Loucy (cell line): ENCODE data around the gene ALS2CL.

ENCODE experiments used
- H2AFZ ChIP-seq: fragments of 200-600 bp; sonication (generic); 2 replicates; pipeline ENCODE4 v1.6.0; 2016; ENCODE audit warnings: antibody characterized with exemption, mild to moderate bottlenecking, low read length, moderate library complexity
- H3F3A ChIP-seq: fragments of 200-600 bp; 2 replicates; pipeline ENCODE4 v1.6.0; 2016; ENCODE audit warnings: antibody characterized with exemption, low read depth, mild to moderate bottlenecking
- H3K27me3 ChIP-seq: fragments of 200-600 bp; sonication (generic); 2 replicates; pipeline ENCODE4 v1.6.1; 2014; ENCODE audit warnings: low read length, mild to moderate bottlenecking; ENCODE audit not compliant: insufficient read depth, poor library complexity, severe bottlenecking
- H3K36me3 ChIP-seq: fragments of 200-600 bp; sonication (generic); 2 replicates; pipeline ENCODE4 v1.6.1; 2016; ENCODE audit warnings: low read length; ENCODE audit not compliant: insufficient read depth
- H3K4me1 ChIP-seq: fragments of 200-600 bp; sonication (generic); 2 replicates; pipeline ENCODE4 v1.5.1; 2014; ENCODE audit warnings: low read length, mild to moderate bottlenecking; ENCODE audit not compliant: insufficient read depth, poor library complexity, severe bottlenecking
- H3K4me2 ChIP-seq: fragments of 200-600 bp; sonication (generic); 2 replicates; pipeline ENCODE4 v1.6.0; 2014; ENCODE audit warnings: antibody characterized with exemption, low read length, low read depth, mild to moderate bottlenecking; ENCODE audit not compliant: poor library complexity, severe bottlenecking
- H3K4me3 ChIP-seq: fragments of 200-600 bp; sonication (generic); 2 replicates; pipeline ENCODE4 v1.5.1; 2014; ENCODE audit warnings: low read length, mild to moderate bottlenecking, mixed read lengths; ENCODE audit not compliant: poor library complexity, severe bottlenecking
- H3K79me2 ChIP-seq: fragments of 200-600 bp; sonication (generic); 2 replicates; pipeline ENCODE4 v1.6.1; 2014; ENCODE audit warnings: low read length; ENCODE audit not compliant: insufficient read depth
- H3K9ac ChIP-seq: fragments of 200-600 bp; sonication (generic); 2 replicates; pipeline ENCODE4 v1.6.0; 2014; ENCODE audit warnings: mild to moderate bottlenecking, low read depth, low read length, moderate library complexity; ENCODE audit not compliant: poor library complexity, severe bottlenecking
- H3K9me2 ChIP-seq: fragments of 200-600 bp; sonication (generic); replicated peaks from 2 replicates; pipeline ENCODE4 v1.6.1; 2016; ENCODE audit warnings: low read depth, low read length, mixed read lengths
- H3K9me3 ChIP-seq: fragments of 200-600 bp; sonication (generic); 2 replicates; pipeline ENCODE4 v1.6.1; 2014; ENCODE audit warnings: mild to moderate bottlenecking, antibody characterized with exemption, low read length, low read depth; ENCODE audit not compliant: insufficient read depth
- H4K20me1 ChIP-seq: fragments of 200-600 bp; sonication (generic); 2 replicates; pipeline ENCODE4 v1.6.0; 2014; ENCODE audit warnings: antibody characterized with exemption, low read length, mild to moderate bottlenecking; ENCODE audit not compliant: insufficient read depth, poor library complexity, severe bottlenecking
- EZH2phosphoT487 ChIP-seq: fragments of 200-600 bp; IDR thresholded peaks from 2 replicates; pipeline ENCODE4 v1.6.1; 2018; ENCODE audit warnings: antibody characterized with exemption, mild to moderate bottlenecking, moderate library complexity, borderline replicate concordance
- TF ChIP-seq, protein P1 (sequence below): fragments of 200-600 bp; sonication (generic); conservative IDR thresholded peaks from 2 replicates; pipeline ENCODE4 v1.5.1; 2014; ENCODE audit warnings: mild to moderate bottlenecking, antibody characterized with exemption, low read length

ALS2CL gene

GRCh38 chr3:46710671-46711295 is 17.3 kb upstream of the ALS2CL start:
- Histone ChIP-seq H3K9me2 (no peaks in the 10 kb centered on the region), H3F3A (no peaks in the 10 kb centered on the region), H3K79me2 (no peaks in the 10 kb centered on the region), H3K4me2 (no peak overlapping the region), H3K27me3 (no peaks in the 10 kb centered on the region), H3K9me3 (no peaks in the 10 kb centered on the region), H3K4me3 (no peak overlapping the region), H3K9ac (no peak overlapping the region), H3K4me1 (no peaks in the 10 kb centered on the region), H2AFZ (no peak overlapping the region), H4K20me1 (no peaks in the 10 kb centered on the region), H3K36me3 (no peaks in the 10 kb centered on the region)
- TF ChIP-seq EZH2phosphoT487, result no peak
- TF ChIP-seq, protein P1, sequence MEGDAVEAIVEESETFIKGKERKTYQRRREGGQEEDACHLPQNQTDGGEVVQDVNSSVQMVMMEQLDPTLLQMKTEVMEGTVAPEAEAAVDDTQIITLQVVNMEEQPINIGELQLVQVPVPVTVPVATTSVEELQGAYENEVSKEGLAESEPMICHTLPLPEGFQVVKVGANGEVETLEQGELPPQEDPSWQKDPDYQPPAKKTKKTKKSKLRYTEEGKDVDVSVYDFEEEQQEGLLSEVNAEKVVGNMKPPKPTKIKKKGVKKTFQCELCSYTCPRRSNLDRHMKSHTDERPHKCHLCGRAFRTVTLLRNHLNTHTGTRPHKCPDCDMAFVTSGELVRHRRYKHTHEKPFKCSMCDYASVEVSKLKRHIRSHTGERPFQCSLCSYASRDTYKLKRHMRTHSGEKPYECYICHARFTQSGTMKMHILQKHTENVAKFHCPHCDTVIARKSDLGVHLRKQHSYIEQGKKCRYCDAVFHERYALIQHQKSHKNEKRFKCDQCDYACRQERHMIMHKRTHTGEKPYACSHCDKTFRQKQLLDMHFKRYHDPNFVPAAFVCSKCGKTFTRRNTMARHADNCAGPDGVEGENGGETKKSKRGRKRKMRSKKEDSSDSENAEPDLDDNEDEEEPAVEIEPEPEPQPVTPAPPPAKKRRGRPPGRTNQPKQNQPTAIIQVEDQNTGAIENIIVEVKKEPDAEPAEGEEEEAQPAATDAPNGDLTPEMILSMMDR, result no peak

- TF ChIP-seq EZH2phosphoT487, result no peak
- TF ChIP-seq, protein P1, result no peak
- Histone ChIP-seq H3F3A (no peaks in the 10 kb centered on the region), H3K27me3 (no peaks in the 10 kb centered on the region), H3K36me3 (no peaks in the 10 kb centered on the region), H4K20me1 (no peaks in the 10 kb centered on the region), H3K4me1 (no peaks in the 10 kb centered on the region), H3K4me2 (no peak overlapping the region), H3K9ac (no peak overlapping the region), H3K9me2 (no peaks in the 10 kb centered on the region), H3K4me3 (no peak overlapping the region), H2AFZ (no peak overlapping the region), H3K9me3 (no peaks in the 10 kb centered on the region), H3K79me2 (no peaks in the 10 kb centered on the region)
Measured at GRCh38 chr3:46710229-46710628, 16.8 kb upstream of the ALS2CL start.

GRCh38 chr3:46709721-46710120 is 16.2 kb upstream of the ALS2CL start:
- no peak overlapping the region for H3K9ac ChIP-seq
- H3K9me2 ChIP-seq, result no peaks in the 10 kb centered on the region
- H2AFZ ChIP-seq, result no peak overlapping the region
- no peak overlapping the region for H3K4me3 ChIP-seq
- no peaks in the 10 kb centered on the region for H3K9me3 ChIP-seq
- H3K4me2 ChIP-seq, result no peak overlapping the region
- no peaks in the 10 kb centered on the region for H3K79me2 ChIP-seq
- no peaks in the 10 kb centered on the region for H4K20me1 ChIP-seq
- H3K36me3 ChIP-seq, result no peaks in the 10 kb centered on the region
- no peaks in the 10 kb centered on the region for H3F3A ChIP-seq
- H3K27me3 ChIP-seq, result no peaks in the 10 kb centered on the region
- no peak for TF ChIP-seq EZH2phosphoT487
- TF ChIP-seq, protein P1, result no peak
- H3K4me1 ChIP-seq, result no peaks in the 10 kb centered on the region
